NCI-H774 (cell line): ENCODE measurements around the gene RNF212B.
A peak's percentile ranks its signal among the peaks of the same experiment; 100 is the strongest.

Source experiments
- DNase-seq: peaks from one replicate; lab custom pipeline; 2025; lab: John Stamatoyannopoulos, UW

Gene RNF212B

DNA sequence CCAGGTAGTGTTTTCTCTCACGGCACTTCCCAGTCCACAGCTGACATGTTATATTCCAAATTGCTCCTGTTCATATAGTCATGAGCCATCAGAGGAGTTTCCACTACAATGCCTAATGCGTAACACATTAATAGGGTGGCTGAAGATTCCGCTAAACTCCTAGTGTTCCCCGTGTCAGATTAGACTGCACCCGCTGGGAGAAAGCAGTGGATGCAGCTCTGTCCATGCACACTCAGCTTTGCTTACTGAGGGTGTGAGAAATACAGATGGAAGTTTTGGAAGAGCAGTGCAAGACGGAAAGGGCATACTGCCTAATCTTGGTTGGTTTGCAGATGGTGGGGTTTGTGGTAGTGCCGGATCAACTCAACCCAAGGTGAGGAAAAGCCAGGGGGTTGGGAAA is 59.4 kb downstream of the RNF212B start:
- DNase-seq, result no peak

DNA sequence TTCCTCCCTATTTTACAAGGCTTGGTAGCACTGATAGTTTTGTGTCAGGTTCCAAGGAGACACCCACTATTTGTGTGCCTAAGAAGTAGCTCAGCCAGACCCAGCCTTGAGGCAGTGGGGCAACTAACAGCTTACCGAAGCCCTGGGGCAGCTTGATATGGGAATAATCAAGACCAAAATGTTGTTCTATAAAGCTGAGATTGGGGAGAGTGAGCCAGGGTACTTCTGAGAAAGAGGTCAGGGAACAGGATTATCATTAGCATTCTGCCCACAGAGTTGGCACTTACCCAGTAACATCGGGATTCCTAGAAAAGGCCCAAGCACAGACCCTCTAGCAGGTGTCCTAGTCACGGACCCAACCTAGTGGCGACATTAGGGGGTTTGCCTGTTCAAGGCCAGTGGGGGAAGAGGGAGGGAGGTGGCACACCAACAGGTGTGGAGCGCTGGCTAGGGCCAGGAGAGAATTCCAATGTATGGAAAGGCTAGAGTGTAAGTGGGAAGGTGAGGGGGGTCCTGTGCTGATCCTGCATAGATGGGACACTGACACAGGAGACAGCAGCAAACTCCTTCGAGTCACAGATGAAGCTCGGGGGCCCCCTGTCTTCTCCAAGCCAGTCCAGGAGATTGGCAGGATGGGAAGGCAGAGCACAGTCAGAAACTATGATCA is 60.0 kb downstream of the RNF212B start:
- DNase-seq, result no peak

DNA sequence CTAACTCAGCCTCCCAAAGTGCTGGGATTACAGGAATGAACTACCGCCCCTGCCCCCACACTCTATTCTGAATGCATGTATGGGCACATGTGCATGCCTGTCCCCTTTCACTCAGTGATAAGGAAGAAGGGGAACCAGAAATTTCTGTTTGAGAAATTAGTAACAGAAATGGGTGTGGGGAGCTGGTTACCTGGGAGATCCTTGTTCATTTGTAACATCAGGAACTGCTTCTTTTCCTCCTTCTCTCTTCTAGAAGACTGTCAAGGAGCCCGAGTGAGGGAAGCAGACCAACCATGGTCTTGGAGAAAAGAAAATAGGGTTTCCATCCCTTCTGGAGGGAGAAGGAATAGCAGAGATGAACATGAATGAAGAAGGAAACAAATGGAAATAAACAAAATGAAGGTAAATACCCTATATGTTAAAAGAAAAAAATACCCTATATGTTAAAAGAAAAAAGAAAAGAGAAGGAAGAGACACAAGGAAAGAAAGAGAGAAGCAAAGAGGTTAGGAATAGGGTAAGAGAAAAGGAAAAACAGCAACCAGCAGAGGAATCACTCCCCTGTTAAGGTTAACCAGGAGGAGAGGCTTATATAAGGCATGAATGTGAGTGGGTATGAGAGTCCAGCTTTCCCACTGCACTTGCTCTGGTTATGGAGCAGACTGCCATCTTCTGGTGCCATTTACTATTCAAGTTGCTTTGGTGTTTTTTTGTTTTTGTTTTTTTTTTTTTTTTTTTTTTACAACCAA is 61.6 kb downstream of the RNF212B start:
- DNase-seq, result no peak

DNA sequence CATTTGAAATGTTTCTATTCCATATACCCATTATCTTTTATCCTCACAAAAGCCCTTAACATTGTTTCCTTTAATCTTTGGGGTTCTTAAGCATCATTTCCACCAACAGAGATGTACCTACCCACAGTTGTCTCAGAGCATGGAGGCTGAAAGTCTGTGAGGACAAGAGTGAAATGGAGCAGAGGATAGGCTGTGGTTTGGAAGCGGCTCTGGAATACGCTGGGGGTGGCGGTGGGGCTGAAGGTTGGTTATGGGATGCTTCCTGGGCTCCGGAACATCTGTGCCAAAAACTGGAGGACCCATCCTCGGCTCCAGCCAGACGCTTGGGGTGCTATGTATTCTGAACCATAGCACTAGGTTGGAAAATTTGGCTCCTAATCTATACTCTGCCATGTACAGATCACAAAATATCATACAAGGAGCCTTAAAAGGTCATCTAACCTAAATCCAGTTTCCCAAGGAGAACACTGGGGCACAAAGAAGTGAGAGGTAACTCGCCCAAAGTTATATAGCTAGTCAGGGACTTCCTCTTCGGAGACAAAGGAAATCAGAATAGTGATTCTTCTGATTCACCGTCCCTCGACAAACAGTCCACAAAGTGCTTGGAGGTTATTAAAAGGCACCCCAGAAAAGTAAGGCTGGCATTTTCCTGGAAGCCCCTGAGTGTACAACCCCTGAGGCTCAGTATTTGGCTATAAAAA is 62.4 kb downstream of the RNF212B start:
- no peak for DNase-seq

DNA sequence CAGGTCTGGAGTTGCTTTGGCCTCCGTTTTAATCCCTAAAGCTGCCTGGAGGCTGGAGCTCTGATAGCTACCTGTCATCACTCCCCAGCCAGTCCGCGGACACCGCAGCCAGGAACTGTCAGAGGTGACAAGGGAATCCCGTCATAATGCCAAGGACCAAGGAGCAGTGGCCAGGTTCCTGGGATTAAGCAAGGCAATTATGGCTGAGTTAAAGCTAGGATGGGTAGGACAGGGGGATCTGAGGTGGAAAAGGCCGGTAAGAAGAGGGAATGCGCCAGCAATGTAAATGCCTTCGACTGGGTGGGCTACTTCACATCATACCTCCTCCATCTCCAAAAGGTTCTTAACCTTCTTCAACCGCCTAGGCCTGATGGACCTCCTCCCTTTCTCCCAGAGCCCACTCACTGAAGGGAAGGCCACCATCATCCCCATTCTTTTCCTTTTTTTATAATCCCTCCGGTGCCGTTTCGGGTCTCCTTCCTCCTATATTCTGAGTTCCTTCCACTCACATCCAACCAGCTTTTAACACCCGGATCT is 63.0 kb downstream of the RNF212B start:
- no peak for DNase-seq

DNA sequence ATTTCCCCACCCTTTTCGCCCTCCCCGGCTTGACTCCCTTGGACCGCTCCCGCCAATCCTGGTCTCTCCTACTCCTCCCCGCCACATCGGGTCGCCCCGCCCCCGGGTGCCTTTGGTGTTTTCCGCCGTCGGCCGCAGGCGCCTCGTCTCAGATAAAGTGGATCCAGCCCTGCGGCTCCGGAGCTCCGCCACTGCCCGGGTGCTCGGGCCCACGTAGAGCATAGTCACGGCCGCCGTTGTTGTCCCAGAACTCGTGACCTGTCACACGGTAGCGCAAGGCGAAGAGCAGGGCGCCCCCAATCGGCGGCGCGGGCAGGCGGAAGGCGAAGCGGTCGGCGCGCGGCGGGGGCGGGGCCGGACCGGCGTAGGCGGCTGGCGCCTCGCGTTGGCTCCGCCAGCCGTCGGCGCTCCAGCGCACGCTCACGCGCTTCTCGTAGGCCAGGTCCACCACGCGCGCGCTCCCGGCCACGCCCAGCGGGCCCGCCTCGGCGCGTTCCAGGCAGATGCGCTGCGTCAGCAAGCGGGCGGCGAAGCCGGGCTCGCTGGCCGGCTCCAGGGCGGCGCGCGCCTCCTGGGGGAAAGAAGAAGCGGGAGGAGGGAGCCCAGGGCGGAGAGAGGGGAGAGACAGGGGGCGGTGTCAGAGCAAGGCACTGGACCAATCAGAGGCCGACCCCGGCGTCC is 63.7 kb downstream of the RNF212B start:
- DNase-seq, result peak; percentile 99

DNA sequence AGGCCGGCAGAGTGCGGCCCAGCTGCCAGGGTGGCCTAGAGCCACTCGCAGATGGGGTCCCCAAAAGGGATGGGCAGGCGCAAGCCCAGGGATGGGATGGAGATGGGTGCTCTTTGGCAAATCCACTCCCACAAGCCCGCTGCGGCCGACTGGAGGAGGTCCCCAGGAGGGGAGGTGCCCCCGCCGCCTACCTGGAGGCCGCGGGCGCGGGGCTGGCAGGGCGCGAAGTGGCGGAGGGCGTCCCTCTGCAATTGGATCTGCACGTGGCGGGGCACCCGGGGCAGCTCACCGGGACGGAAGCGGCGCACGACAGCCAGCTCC is 64.2 kb downstream of the RNF212B start:
- DNase-seq, result no peak

DNA sequence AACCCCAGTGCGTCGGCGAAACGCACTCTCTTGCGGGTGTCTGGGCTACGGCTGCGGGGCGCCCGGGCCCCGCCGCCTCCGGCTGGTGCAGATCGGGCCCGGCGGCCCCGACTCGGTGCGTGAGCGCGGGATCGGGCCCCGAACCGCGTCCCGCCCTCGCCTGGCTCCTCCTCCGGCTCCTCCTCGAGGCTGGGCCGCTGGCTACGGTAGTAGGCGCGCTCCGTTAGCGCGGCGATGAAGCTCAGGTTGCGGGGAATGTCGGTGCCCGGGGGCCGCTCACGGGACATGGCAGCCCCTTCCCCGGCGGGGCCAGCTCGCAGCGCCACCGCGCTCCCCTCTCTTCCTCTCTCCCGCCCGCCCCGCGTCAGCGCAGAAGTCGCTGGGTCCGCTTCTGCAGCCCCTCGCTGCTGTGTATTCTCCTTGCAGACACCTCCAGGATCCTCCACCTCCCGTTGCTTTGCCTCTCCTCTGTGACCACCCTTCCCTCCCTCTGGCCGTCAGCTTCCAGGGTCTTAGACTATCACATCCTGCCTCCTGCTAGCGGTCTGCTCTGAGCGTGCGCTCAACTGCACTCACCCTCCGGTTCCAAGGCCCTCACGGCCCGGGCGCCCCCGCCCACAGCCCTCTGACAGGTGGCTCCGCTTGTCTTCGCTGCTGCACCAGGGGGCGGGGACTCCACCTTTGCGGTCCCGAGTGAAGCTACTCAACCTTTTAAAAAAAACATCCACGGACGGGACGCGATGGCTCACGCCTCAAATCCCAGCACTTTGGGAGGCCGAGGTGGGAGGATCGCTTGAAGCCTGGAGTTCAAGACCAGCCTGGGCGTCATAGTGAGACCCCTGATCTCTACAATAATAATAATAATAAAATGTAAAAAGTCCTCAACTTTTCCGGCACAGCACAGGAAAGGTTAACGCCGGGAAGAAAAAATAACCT is 64.8 kb downstream of the RNF212B start, which contains the start of gene PPP1R3E:
Gene PPP1R3E (minus strand): TSS at position 570 of the 936 bp plus-strand sequence. CDS start 283 bp downstream, at position 287.
- peak; percentile 68 for DNase-seq

DNA sequence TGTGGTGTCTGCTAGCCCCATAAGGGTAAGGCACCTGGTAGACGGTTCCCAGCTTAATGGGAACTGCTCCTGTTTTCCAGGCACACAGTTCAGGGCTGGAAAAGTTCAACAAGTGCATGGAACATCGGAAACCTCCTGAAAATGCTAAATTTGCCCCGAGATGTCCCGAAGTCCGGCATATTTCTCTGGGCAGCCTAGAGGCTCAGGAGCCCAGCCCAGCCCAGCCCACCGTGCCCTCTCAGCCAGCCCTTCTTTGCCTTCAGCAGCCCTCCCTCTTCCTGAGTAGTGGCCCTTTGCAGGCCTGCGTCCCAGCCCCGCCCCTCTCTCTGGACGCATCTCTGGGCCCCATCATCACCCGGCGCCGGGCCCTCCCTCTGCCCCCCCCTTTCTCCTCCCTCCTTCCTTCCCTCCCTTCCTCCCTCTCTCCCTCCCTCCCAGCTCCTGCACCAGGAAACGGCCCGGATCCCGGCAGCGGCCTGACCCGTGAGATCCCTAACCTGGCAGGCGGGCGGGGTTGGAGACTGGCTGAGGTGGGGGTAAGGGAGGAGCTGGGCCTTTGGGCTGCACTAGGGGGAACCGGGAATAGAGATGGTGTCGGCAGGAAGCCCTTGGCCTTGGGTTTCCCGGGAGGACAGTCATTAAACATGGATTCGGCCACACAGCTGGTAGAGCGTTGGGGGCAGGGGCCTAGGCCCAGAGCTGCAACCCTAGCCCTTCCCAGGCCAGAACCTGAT is 68.8 kb downstream of the RNF212B start, which contains the start of gene BCL2L2:
Gene BCL2L2 (plus strand): TSS at position 422 of the 734 bp plus-strand sequence. CDS start 935 bp downstream, outside the sequence.
- peak; percentile 85 for DNase-seq

DNA sequence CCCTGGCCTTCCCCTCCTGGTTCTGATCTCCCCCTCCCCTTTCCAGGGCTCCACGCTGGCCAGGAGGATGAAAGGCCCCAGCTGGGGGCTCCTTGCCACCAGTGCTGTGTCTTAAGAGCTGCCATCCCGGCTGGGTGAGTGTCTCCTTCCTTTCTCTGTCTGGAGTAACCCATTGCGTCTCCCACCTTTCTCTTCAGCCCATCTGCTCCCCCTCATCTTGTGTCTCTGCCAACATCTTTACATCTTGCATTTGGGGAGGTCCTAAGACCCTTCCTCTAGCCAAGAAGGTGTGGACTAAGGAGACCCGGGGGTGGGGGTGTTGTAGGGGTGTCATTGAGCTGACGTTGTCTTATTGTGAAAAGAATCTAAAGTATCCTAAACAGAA is 69.4 kb downstream of the RNF212B start:
- DNase-seq, result no peak

DNA sequence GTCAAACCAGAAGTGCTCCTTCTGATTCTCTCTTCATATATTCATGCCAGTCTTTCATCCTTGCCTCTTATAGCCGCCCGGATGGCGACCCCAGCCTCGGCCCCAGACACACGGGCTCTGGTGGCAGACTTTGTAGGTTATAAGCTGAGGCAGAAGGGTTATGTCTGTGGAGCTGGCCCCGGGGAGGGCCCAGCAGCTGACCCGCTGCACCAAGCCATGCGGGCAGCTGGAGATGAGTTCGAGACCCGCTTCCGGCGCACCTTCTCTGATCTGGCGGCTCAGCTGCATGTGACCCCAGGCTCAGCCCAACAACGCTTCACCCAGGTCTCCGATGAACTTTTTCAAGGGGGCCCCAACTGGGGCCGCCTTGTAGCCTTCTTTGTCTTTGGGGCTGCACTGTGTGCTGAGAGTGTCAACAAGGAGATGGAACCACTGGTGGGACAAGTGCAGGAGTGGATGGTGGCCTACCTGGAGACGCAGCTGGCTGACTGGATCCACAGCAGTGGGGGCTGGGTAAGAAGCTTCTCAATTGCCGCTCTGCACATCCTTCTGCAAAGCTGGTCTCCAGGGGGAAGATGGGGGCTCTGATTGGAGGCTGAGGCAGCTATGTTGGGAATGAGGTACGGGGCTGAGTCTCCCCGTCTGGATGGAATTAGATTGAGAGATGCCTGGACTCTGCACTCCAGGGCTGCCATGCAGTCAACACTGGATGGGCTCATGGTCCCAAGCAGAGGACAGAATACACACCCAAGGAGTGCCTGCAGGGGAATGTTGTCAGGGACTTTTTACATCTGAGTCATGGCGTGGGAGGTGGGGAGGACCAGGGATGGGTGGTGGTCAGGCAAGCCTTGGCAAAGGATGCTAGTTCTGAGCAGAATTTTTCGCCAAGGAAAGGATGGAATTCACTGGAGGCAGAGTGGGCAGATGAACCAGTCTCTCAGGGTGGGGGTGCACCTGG is 70.2 kb downstream of the RNF212B start:
- no peak for DNase-seq

DNA sequence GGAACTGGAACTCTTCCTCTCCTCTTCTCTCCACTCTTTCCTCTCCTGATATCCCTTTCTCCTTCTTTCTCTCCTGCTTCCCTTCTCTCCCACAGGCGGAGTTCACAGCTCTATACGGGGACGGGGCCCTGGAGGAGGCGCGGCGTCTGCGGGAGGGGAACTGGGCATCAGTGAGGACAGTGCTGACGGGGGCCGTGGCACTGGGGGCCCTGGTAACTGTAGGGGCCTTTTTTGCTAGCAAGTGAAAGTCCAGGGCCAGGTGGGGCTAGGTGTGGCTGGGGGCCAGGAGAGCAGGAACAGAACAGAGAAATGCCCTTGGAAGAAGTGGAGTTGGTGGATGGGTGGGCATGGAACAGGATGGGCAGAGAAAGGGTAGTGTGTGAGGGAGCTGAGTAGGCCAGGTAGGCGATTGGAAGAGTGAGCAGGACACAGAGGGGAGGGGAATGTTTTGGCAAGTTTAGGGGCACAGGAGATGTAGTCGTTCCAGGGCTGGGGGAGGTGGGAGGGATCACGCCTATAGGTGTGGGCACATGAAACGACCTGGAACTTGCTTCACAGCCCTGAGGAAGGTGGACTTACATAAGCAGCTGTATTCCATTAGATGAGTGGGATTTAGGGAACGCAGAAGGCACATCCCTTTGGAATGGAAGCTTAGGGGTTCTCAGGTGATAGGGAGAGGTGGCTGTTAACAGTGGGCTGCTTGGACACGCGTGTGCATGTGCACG is 71.1 kb downstream of the RNF212B start:
- no peak for DNase-seq

DNA sequence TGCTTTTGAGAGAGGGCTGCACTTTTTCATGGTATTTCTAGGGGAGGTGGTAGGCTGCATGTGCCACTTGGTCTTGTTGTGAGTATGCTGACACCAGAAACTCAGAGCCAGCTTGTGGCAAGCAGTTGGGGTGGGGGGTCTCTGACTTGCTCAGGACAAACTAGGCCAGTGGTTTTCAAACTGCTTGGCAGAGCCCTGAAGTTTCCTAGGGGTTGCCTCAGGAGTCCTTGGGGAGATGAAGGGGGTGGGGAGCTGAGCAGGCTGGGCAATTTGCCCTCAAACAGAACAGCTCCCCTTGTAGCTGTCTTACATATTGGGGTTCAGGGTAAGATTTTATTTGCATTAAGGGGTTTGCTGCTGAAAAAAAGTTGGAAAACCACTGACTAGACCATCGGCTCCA is 72.8 kb downstream of the RNF212B start:
- no peak for DNase-seq

DNA sequence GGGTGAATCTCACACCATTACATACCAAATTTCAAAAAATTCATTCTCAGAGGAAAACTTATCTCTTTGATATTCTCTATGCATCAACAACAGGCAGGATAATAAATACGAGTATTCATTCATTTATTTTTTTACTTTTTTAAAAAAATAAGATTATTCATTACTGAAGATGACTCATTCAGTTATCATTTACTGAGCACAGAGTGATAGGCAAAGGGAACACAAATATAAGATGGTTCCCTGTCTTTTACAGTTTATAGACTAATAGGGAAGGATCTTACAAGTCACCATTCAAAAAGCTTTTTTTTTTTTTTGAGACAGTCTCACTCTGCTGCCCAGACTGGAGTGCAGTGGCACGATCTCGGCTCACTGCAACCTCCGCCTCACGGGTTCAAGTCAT is 78.6 kb downstream of the RNF212B start:
- no peak for DNase-seq

DNA sequence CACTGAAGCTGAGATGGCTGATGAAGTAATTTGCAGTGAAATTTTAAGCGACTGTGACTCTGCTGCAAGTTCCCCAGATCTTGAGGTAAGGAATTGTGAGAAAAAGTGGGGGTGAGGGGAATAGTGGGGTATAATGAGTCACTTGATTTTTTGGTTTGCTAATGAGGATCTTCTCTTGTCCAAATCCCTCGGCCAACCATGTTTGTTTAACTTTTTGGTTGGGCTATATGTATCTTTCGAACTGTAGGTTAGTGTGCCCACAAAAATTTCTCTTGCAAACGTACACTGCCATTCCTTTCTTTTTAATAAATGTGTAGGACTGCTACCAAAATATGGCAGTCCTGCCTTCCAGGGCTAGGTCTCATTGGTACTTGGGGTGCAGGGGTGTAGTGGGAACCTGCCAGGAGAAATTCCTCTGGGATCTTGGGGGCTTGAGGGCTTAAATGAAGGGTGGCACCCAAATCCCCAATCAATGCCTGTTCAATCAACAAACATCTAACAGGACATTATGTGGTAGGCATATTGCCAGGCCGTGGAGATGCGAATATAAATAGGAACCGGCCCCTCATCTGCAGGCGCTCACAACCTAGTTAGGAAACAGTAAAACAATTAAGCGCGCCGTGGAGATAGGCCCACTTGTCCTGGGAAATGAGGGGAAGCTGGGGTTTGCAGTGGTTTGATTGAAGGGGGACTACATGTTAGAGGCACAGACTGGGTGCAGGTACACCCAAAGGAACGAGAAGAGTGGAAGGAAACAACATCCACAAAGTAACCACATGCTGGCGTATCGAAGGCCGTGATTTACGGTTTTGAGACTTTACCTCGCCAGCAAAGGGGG is 82.2 kb downstream of the RNF212B start:
- no peak for DNase-seq

DNA sequence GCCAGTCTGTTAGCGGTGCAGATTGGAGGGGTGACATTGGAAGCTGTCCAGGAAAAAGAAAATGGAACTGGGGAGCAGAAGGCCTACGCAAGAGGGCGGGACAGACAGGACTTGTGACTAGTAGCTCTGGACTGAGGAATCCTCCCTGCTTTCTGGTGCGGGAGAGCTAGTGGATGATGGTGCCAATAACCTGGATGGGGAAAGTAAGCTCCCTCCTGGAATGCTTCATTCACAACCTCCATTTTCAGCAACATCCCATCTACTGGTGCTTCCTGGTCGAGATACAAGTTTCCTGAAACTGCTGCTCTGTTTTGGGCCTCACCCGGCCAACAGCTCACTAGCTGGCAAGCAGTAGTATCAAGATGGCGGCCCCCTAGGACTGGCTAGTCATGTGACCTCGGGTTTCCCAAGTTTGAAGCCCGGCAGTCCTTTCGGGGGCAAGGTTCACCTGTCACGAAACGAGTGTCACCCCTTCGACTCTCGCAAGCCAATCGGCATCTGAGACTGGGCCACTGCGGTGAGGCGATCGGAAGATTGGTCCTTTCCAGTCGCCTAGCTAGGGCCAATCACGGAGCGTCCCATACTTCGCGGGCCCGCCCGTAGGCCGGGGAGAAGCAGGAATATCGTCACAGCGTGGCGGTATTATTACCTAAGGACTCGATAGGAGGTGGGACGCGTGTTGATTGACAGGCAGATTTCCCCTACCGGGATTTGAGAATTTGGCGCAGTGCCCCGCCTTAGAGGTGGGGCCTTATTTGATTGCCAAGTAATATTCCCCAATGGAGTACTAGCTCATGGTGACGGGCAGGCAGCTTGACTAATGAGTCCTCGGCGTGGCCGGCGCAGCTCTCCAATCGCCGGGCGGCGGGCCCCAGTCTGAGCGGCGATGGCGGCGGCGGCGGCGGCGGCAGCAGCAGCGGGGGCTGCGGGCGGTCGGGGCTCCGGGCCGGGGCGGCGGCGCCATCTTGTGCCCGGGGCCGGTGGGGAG is 83.1 kb downstream of the RNF212B start, which contains the start of gene PABPN1:
Gene PABPN1 (plus strand): TSS at position 874 of the 988 bp plus-strand sequence. CDS start 13 bp downstream, at position 887.
- peak; percentile 100 for DNase-seq
